Lower leg skin (tissue), 4 donors: Measurements from ENCODE around the gene GADL1. TPM values are rescaled to one million over a fixed set of nuclear protein-coding genes. Genes with fewer than 3 reads are reported as not detected.

ENCODE experiments used
- DNase-seq, 2 donors: peaks; one replicate each; pipeline ENCODE4 v3.0.0-alpha.2; 2019; ENCODE audit warnings: low spot score in 2 of 2
- H3K4me3 ChIP-seq: fragments of 200-600 bp; sonication (generic); 2 replicates; pipeline ENCODE4 v1.5.1; 2017; ENCODE audit warnings: mild to moderate bottlenecking, low read depth; ENCODE audit not compliant: poor library complexity, severe bottlenecking
- CTCF ChIP-seq, 3 donors: fragments of 450-650 bp; IDR thresholded peaks; one replicate each; pipeline ENCODE4 v1.5.1; 2016; ENCODE audit warnings: antibody characterized with exemption in 3 of 3, mild to moderate bottlenecking in 3 of 3, moderate library complexity in 2 of 3
- POLR2A ChIP-seq, 2 donors: fragments of 450-650 bp; IDR thresholded peaks; one replicate each; pipeline ENCODE4 v1.6.1; 2016 to 2017; ENCODE audit warnings: antibody characterized with exemption in 2 of 2, mild to moderate bottlenecking in 1 of 2, moderate library complexity in 1 of 2
- WGBS, 2 donors: methylation state at CpG; one replicate each; pipeline ENCODE4 v1.1.5; 2018; 5-methylcytosine and 5-hydroxymethylcytosine counted together
- intact Hi-C: fragments of 100-400 bp; cut with DNase I; formaldehyde crosslinking; loops from one replicate; pipeline ENCODE4 v1.15.0; 2023; ENCODE audit warnings: low total_unique reads
- total RNA-seq, 4 donors: library from RNA; depleted of rRNA; stranded (reverse); fragments of >200 nt; gene quantifications; one replicate each; pipeline ENCODE4 v1.1.0, GENCODE V29; 2016

The GADL1 gene
- total RNA-seq, 4 donors from 2014 or later = not detected

GRCh38 chr3:30754426-30754825, 140.0 kb downstream of the GADL1 start:
- H3K4me3 ChIP-seq = no peak overlapping the region
- WGBS, 2 donors = 54 to 65% methylated on average over 4 of the region's 4 CpGs
- no peak for TF ChIP-seq POLR2A (IDR thresholded peaks at IDR 0.05)
- no peak for TF ChIP-seq CTCF (IDR thresholded peaks at IDR 0.05)
- intact Hi-C loops = no loop called here
- no peak for DNase-seq

- intact Hi-C loops = no loop called here
Observed at GRCh38 chr3:30753766-30754165, 140.7 kb downstream of the GADL1 start.

GRCh38 chr3:30752970-30753369, 141.5 kb downstream of the GADL1 start:
- no peak overlapping the region for H3K4me3 ChIP-seq
- 25 to 31% methylated on average over 4 of the region's 4 CpGs for WGBS, 2 donors
- intact Hi-C loops = no loop called here
- peak in 1 of 2 donors; percentile 52 for DNase-seq
- no peak for TF ChIP-seq POLR2A (IDR thresholded peaks at IDR 0.05)
- no peak for TF ChIP-seq CTCF (IDR thresholded peaks at IDR 0.05)

More at GRCh38 chr3:30753766-30754165, 140.7 kb downstream of the GADL1 start:
- DNase-seq = no peak
- 92 to 97% methylated on average over 3 of the region's 3 CpGs for WGBS, 2 donors
- H3K4me3 ChIP-seq = no peak overlapping the region
- no peak for TF ChIP-seq CTCF (IDR thresholded peaks at IDR 0.05)

GRCh38 chr3:30752491-30752890, 142.0 kb downstream of the GADL1 start:
- no peak overlapping the region for H3K4me3 ChIP-seq
- TF ChIP-seq POLR2A (IDR thresholded peaks at IDR 0.05) (no peak), CTCF (IDR thresholded peaks at IDR 0.05) (no peak)
- intact Hi-C loops = no loop called here
- WGBS, 2 donors = 86 to 89% methylated on average over 5 of the region's 5 CpGs
- no peak for DNase-seq

GRCh38 chr3:30751610-30752299, 142.7 kb downstream of the GADL1 start:
- DNase-seq = no peak
- 79 to 80% methylated on average over 11 of the region's 11 CpGs for WGBS, 2 donors
- no peak overlapping the region for H3K4me3 ChIP-seq
- TF ChIP-seq POLR2A (IDR thresholded peaks at IDR 0.05) = no peak
- TF ChIP-seq CTCF (IDR thresholded peaks at IDR 0.05) = no peak
- intact Hi-C loops = no loop called here

GRCh38 chr3:30750967-30751366, 143.5 kb downstream of the GADL1 start:
- H3K4me3 ChIP-seq = no peak overlapping the region
- DNase-seq = no peak
- no peak for TF ChIP-seq POLR2A (IDR thresholded peaks at IDR 0.05)
- no peak for TF ChIP-seq CTCF (IDR thresholded peaks at IDR 0.05)
- WGBS, 2 donors = 73 to 74% methylated on average over 7 of the region's 7 CpGs
- intact Hi-C loops = no loop called here
